K562 (cell line): Measurements from ENCODE around the gene BOC.

ENCODE experiments used
- BHLHE40 ChIP-seq: IDR thresholded peaks from 2 replicates; pipeline ENCODE4 v1.6.1; 2011; ENCODE audit warnings: low read length, improper control_type of control experiment
- HCFC1 ChIP-seq: IDR thresholded peaks from 2 replicates; pipeline ENCODE4 v1.6.1; 2012; ENCODE audit warnings: low read depth, low read length, improper control_type of control experiment
- MAZ ChIP-seq, 2 experiments: fragments of 450-650 bp in 1 of 2; sonication (generic) in 1 of 2; formaldehyde crosslinking; IDR thresholded peaks in 1 of 2; conservative IDR thresholded peaks in 1 of 2; 2 replicates each; pipeline versions ENCODE4 v1.4.0 to v1.5.0; 2020; ENCODE audit warnings: mild to moderate bottlenecking in 1 of 2, missing genetic modification reagents in 1 of 2
- PCBP1 ChIP-seq: fragments of 200-400 bp; formaldehyde crosslinking; IDR thresholded peaks from 2 replicates; pipeline ENCODE4 v1.6.1; 2018; ENCODE audit warnings: mild to moderate bottlenecking, low read depth, low read length; ENCODE audit not compliant: poor library complexity, severe bottlenecking
- SMARCA4 ChIP-seq: fragments of 450-650 bp; IDR thresholded peaks from 2 replicates; pipeline ENCODE4 v1.6.1; 2016
- SMARCB1 ChIP-seq: IDR thresholded peaks from 2 replicates; pipeline ENCODE4 v1.6.1; 2011; ENCODE audit warnings: improper control_type of control experiment, low read depth; ENCODE audit not compliant: insufficient read length
- TBL1XR1 ChIP-seq, 2 experiments: IDR thresholded peaks; 2 replicates each; pipeline ENCODE4 v1.6.1; 2012; ENCODE audit warnings: improper control_type of control experiment in 2 of 2, low read length in 2 of 2, mild to moderate bottlenecking in 1 of 2
- TBP ChIP-seq: optimal IDR thresholded peaks from 2 replicates; pipeline ENCODE3; 2011; ENCODE audit warnings: low read depth, low read length, improper control_type of control experiment
- ZKSCAN8 ChIP-seq: fragments of 200-800 bp; sonication (Bioruptor generic); IDR thresholded peaks from 2 replicates; pipeline ENCODE4 v1.6.1; 2016; ENCODE audit warnings: missing genetic modification characterization, missing compliant biosample characterization
- ZNF263 ChIP-seq: sonication (generic); formaldehyde crosslinking; IDR thresholded peaks from 2 replicates; pipeline ENCODE4 v1.8.0; 2022; ENCODE audit warnings: mild to moderate bottlenecking, missing genetic modification reagents, borderline replicate concordance
- ZNF311 ChIP-seq: fragments of 250-450 bp; sonication (Bioruptor Pico); IDR thresholded peaks from 2 replicates; pipeline ENCODE4 v1.4.0; 2020; ENCODE audit warnings: mild to moderate bottlenecking, moderate library complexity
- ZNF830 ChIP-seq: fragments of 250-450 bp; sonication (Bioruptor Pico); IDR thresholded peaks from 2 replicates; pipeline ENCODE4 v1.5.0; 2021; ENCODE audit warnings: mild to moderate bottlenecking
- TF ChIP-seq, protein P1 (sequence below): fragments of 450-650 bp; formaldehyde crosslinking; IDR thresholded peaks from 2 replicates; pipeline ENCODE4 v1.4.0; 2022; ENCODE audit warnings: mild to moderate bottlenecking, moderate library complexity
- TF ChIP-seq, protein P2 (sequence below), 3 experiments: IDR thresholded peaks in 2 of 3; conservative IDR thresholded peaks in 1 of 3; 2 replicates each; pipeline ENCODE4 v1.5.1; 2011 to 2012; ENCODE audit warnings: low read length in 3 of 3, mild to moderate bottlenecking in 3 of 3, control low read depth in 2 of 3, improper control_type of control experiment in 1 of 3, inconsistent platforms in 1 of 3, low read depth in 1 of 3, mixed read lengths in 1 of 3, moderate library complexity in 1 of 3; ENCODE audit not compliant: insufficient read depth in 2 of 3

DNA sequence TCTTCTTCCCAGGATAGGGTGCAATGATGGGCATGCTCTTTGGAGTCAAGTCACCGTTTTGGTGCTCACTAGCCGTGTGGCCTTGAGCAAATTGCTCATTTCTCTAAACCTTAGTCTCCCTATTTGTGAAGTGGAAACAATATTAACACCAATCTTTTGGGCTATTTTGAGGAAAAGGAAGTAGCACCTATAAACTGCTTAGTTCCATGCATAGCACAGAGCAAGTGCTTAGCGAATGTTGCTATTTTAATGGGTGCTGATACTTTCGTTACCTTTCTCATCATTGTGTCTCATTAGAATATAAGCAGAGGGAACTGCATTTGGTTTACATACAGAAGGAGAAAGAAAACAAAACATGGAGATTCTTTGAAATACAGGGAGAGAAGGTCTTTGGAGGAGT lies 66.1 kb downstream of the BOC start:
- TF ChIP-seq, protein P1, sequence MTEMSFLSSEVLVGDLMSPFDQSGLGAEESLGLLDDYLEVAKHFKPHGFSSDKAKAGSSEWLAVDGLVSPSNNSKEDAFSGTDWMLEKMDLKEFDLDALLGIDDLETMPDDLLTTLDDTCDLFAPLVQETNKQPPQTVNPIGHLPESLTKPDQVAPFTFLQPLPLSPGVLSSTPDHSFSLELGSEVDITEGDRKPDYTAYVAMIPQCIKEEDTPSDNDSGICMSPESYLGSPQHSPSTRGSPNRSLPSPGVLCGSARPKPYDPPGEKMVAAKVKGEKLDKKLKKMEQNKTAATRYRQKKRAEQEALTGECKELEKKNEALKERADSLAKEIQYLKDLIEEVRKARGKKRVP (CRISPR knock-in tag): no peak
- no peak for TF ChIP-seq SMARCA4
- TF ChIP-seq BHLHE40: no peak
- no peak for TF ChIP-seq ZKSCAN8 (CRISPR knock-in tag)
- TF ChIP-seq TBP: no peak
- no peak for TF ChIP-seq HCFC1
- no peak for TF ChIP-seq MAZ (CRISPR knock-in tag; conservative IDR thresholded peaks at IDR 0.05 in 1 of 2, IDR thresholded peaks at IDR 0.05 in 1 of 2)
- TF ChIP-seq, protein P2, sequence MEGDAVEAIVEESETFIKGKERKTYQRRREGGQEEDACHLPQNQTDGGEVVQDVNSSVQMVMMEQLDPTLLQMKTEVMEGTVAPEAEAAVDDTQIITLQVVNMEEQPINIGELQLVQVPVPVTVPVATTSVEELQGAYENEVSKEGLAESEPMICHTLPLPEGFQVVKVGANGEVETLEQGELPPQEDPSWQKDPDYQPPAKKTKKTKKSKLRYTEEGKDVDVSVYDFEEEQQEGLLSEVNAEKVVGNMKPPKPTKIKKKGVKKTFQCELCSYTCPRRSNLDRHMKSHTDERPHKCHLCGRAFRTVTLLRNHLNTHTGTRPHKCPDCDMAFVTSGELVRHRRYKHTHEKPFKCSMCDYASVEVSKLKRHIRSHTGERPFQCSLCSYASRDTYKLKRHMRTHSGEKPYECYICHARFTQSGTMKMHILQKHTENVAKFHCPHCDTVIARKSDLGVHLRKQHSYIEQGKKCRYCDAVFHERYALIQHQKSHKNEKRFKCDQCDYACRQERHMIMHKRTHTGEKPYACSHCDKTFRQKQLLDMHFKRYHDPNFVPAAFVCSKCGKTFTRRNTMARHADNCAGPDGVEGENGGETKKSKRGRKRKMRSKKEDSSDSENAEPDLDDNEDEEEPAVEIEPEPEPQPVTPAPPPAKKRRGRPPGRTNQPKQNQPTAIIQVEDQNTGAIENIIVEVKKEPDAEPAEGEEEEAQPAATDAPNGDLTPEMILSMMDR (IDR thresholded peaks at IDR 0.05 in 2 of 3, conservative IDR thresholded peaks at IDR 0.05 in 1 of 3; ENCODE audit: insufficient read depth in 2 of 3, low read depth in 1 of 3, low read length in 3 of 3): no peak
- no peak for TF ChIP-seq PCBP1
- TF ChIP-seq SMARCB1: no peak
- no peak for TF ChIP-seq ZNF830 (CRISPR knock-in tag)
- no peak for TF ChIP-seq ZNF311 (CRISPR knock-in tag)
- TF ChIP-seq TBL1XR1 (IDR thresholded peaks at IDR 0.05; ENCODE audit: low read length in 2 of 2): no peak
- no peak for TF ChIP-seq ZNF263
